Measurements from ENCODE around the gene FKBP8. TPM values are rescaled to one million over a fixed set of nuclear protein-coding genes. Genes with fewer than 3 reads are reported as not detected.
"Not testable (repeated sequence)": the region's sequence is repeated elsewhere in the genome, so short reads cannot be mapped to it uniquely, and the experiment has no call there.

The FKBP8 gene
- total RNA-seq, 1 donor from 2014 or later = 220 TPM

DNA sequence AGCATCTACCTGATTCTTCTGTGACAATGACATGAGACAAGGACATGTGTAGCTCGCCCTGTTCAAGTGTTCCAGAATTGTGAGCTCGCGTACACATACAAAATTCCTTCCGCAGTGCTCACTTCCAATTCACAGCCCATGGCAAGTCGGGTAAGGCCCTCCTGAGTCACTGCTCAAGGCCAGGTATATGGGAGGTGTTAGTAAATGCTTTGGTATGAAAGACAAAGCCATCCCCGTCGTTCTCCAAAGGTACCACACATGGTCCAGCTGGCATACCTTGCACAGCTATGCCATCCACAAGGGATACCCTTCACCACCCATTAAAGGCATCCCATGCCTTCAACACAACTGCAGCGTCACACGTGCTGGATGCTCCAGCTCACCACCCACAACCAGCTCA is 17.1 kb downstream of the FKBP8 start:
- DNase-seq (ENCODE audit: low spot score, unreplicated experiment) = no peak
- Mint-ChIP-seq H3K9me3 (ENCODE audit: low read depth) (no peaks in the 10 kb centered on the region), H3K27me3 (no peaks in the 10 kb centered on the region), H3K27ac (no peak overlapping the region), H3K4me1 (ENCODE audit: low read depth) (no peaks in the 10 kb centered on the region), H3K36me3 (ENCODE audit: insufficient read depth) (peaks cover 2% of the 10 kb centered on the region), H3K4me3 (ENCODE audit: low read depth) (no peak overlapping the region)
- TF ChIP-seq, protein P1, sequence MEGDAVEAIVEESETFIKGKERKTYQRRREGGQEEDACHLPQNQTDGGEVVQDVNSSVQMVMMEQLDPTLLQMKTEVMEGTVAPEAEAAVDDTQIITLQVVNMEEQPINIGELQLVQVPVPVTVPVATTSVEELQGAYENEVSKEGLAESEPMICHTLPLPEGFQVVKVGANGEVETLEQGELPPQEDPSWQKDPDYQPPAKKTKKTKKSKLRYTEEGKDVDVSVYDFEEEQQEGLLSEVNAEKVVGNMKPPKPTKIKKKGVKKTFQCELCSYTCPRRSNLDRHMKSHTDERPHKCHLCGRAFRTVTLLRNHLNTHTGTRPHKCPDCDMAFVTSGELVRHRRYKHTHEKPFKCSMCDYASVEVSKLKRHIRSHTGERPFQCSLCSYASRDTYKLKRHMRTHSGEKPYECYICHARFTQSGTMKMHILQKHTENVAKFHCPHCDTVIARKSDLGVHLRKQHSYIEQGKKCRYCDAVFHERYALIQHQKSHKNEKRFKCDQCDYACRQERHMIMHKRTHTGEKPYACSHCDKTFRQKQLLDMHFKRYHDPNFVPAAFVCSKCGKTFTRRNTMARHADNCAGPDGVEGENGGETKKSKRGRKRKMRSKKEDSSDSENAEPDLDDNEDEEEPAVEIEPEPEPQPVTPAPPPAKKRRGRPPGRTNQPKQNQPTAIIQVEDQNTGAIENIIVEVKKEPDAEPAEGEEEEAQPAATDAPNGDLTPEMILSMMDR (IDR thresholded peaks at IDR 0.05; ENCODE audit: unreplicated experiment) = no peak

DNA sequence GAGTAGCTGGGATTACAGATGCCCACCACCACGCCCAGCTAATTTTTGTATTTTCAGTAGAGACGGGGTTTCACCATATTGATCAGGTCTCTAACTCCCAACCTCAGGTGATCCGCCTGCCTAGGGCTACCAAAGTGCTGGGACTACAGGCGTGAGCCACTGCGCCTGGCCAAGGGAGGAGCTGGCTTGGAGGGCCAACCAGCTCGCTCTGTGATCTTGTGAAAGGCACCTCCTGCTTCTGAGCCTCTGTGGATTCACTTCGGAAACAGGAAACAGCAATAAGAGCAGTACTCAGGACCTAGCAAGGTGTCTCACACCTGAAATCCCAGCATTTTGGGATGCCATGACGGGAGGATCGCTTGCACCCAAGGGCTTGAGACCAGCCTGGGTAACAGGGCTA is 19.5 kb downstream of the FKBP8 start:
- Mint-ChIP-seq H3K9me3 (ENCODE audit: low read depth) (no peaks in the 10 kb centered on the region), H3K36me3 (ENCODE audit: insufficient read depth) (no peaks in the 10 kb centered on the region), H3K4me3 (ENCODE audit: low read depth) (no peak overlapping the region), H3K27ac (no peak overlapping the region), H3K4me1 (ENCODE audit: low read depth) (peaks cover 10% of the 10 kb centered on the region), H3K27me3 (no peaks in the 10 kb centered on the region)
- no peak for DNase-seq (ENCODE audit: low spot score, unreplicated experiment)
- TF ChIP-seq, protein P1 (IDR thresholded peaks at IDR 0.05; ENCODE audit: unreplicated experiment) = no peak

DNA sequence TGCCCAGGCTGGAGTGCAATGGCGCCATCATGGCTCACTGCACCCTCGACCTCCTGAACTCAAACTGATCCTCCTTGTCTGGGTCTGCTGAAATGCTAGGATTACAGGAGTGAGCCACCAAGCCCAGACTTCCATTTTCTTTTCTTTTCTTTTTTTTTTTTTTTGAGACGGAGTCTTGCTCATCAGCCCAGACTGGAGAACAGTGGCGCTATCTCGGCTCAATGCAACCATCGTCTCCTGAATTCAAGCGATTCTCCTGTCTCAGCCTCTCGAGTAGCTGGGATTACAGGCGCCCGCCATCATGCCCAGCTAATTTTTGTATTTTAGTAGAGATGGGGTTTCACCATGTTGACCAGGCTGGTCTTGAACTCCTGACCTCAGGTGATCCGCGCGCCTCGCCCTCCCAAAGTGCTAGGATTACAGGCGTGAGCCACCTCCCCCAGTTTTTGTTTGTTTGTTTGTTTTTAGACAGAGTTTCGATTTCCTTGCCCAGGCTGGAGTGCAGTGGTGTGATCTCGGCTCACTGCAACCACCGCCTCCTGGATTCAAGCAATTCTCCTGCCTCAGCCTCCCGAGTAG is 20.4 kb downstream of the FKBP8 start:
- H3K4me1 Mint-ChIP-seq (ENCODE audit: low read depth) = peaks cover 10% of the 10 kb centered on the region
- not testable (repeated sequence) for H3K36me3 Mint-ChIP-seq (ENCODE audit: insufficient read depth); DNase-seq (ENCODE audit: low spot score, unreplicated experiment); H3K9me3 Mint-ChIP-seq (ENCODE audit: low read depth); H3K27me3 Mint-ChIP-seq; H3K4me3 Mint-ChIP-seq (ENCODE audit: low read depth); H3K27ac Mint-ChIP-seq

DNA sequence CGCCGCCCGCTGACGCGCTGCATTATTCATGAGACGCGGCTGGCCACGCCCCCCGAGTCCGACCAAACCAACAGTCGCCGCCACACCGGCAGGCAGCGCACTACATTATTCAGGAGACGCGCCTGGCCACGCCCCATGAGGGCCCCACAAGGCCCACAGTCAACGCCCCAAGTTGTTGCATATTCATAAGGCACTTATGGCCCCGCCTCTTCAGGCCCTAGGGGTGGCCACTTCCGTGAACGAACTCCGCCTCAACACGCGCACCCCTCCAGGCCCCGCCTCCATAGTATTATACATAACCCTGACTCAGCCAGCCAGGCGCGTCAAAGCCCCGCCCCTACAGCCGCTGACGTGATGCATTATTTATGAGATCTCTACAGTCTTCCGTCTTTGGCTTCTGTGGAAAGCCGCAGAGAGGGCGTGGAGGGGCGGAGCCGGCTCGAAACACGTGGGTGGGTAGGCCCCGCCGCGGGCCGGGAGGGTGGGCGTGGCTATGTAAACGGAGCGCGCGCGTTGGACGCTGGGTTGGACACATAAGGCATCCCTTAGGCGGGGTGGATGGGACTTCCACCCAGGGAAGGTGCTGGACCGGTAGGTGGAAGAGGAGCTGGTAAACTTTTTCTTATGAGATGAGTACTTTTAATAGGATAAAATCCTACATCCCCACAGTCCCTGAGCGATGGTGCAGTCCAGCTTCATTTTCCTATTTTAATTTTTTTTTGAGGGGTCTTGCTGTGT is 21.1 kb downstream of the FKBP8 start:
- TF ChIP-seq, protein P1 (IDR thresholded peaks at IDR 0.05; ENCODE audit: unreplicated experiment) = no peak
- H3K9me3 Mint-ChIP-seq (ENCODE audit: low read depth) = no peaks in the 10 kb centered on the region
- peak; percentile 100 for DNase-seq (ENCODE audit: low spot score, unreplicated experiment)
- H3K27ac Mint-ChIP-seq = peak overlapping the region; percentile 97
- no peaks in the 10 kb centered on the region for H3K36me3 Mint-ChIP-seq (ENCODE audit: insufficient read depth)
- H3K4me1 Mint-ChIP-seq (ENCODE audit: low read depth) = peaks cover 10% of the 10 kb centered on the region
- H3K4me3 Mint-ChIP-seq (ENCODE audit: low read depth) = peak overlapping the region; percentile 84
- H3K27me3 Mint-ChIP-seq = no peaks in the 10 kb centered on the region

DNA sequence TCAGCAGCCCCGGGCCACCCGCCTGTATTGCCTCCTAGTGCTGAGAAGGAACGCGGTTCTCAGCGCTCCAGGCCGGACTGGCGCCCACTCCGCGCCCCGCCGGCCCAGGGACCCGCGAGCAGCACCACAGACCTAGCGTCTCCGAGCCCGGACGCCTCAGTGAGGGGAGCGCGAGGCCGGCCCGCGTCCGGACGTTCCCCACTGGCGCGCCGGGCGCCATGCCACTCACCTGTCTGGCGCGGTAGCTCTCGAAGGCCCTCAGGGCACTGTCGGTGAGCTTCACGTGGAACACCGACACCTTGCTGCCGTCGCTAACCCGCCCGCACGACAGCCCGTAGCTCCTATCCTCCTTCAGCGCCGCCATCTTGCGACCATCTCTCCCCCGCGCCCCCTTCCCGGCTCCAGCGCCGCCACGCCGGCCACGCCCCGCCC is 21.7 kb downstream of the FKBP8 start, which contains the start of gene ELL:
TSS of gene ELL (minus strand) at position 379 of the 432 bp plus-strand sequence. CDS start at position 364, 15 bp downstream.
- peak within 1 kb of the TSS; percentile 84 for H3K4me3 Mint-ChIP-seq (ENCODE audit: low read depth)
- peak within 1 kb of the TSS; percentile 97 for H3K27ac Mint-ChIP-seq
- H3K4me1 Mint-ChIP-seq (ENCODE audit: low read depth) = peaks cover 10% of the 10 kb centered on the region
- TF ChIP-seq, protein P1 (IDR thresholded peaks at IDR 0.05; ENCODE audit: unreplicated experiment) = no peak
- H3K27me3 Mint-ChIP-seq = no peaks in the 10 kb centered on the region
- DNase-seq (ENCODE audit: low spot score, unreplicated experiment) = no peak
- H3K36me3 Mint-ChIP-seq (ENCODE audit: insufficient read depth) = no peaks in the 10 kb centered on the region
- H3K9me3 Mint-ChIP-seq (ENCODE audit: low read depth) = no peaks in the 10 kb centered on the region

Measured in progenitor cell of endocrine pancreas (in vitro differentiated cells).